K562 (cell line): ENCODE measurements around the gene LAPTM5. TPM values are rescaled to one million over a fixed set of nuclear protein-coding genes. Genes with fewer than 3 reads are reported as not detected.

Experiments used
- BACH1 ChIP-seq: fragments of 200-800 bp; sonication (Bioruptor generic); IDR thresholded peaks from 2 replicates; pipeline ENCODE4 v1.6.1; 2016; ENCODE audit warnings: missing genetic modification characterization, missing compliant biosample characterization
- EP300 ChIP-seq: IDR thresholded peaks from 2 replicates; pipeline ENCODE4 v1.6.1; 2012; ENCODE audit warnings: low read length, improper control_type of control experiment
- ETV6 ChIP-seq, 3 experiments: fragments of 150-350 bp in 1 of 3; sonication (generic) in 1 of 3; formaldehyde crosslinking in 1 of 3; IDR thresholded peaks; 2 replicates each; pipeline versions ENCODE4 v1.6.1 to v1.8.0; 2014 to 2022; ENCODE audit warnings: borderline replicate concordance in 2 of 3, low read depth in 2 of 3, antibody characterized with exemption in 1 of 3, low read length in 1 of 3, mild to moderate bottlenecking in 1 of 3, missing genetic modification reagents in 1 of 3
- HBP1 ChIP-seq: fragments of 450-650 bp; formaldehyde crosslinking; IDR thresholded peaks from 2 replicates; pipeline ENCODE4 v1.4.0; 2022; ENCODE audit warnings: missing genetic modification characterization
- HDAC2 ChIP-seq: fragments of 450-650 bp; IDR thresholded peaks from 2 replicates; pipeline ENCODE4 v1.6.1; 2016; ENCODE audit warnings: mild to moderate bottlenecking
- HMG20B ChIP-seq: fragments of 250-450 bp; sonication (Bioruptor Pico); IDR thresholded peaks from 2 replicates; pipeline ENCODE4 v1.5.0; 2021; ENCODE audit warnings: mild to moderate bottlenecking
- ILF3 ChIP-seq: fragments of 450-650 bp; IDR thresholded peaks from 2 replicates; pipeline ENCODE4 v1.6.1; 2018; ENCODE audit warnings: antibody characterized with exemption, mild to moderate bottlenecking, moderate library complexity, borderline replicate concordance
- POLR3A ChIP-seq: IDR thresholded peaks from 2 replicates; pipeline ENCODE4 v1.6.1; 2011; ENCODE audit warnings: borderline replicate concordance, mild to moderate bottlenecking, moderate library complexity; ENCODE audit not compliant: insufficient read length, insufficient read depth; ENCODE audit errors: extremely low read depth
- SP2 ChIP-seq: IDR thresholded peaks from 2 replicates; pipeline ENCODE4 v1.6.1; 2011; ENCODE audit warnings: mild to moderate bottlenecking, low read depth, low read length, moderate library complexity; ENCODE audit not compliant: poor library complexity, severe bottlenecking; ENCODE audit errors: extremely low read depth
- TAF15 ChIP-seq: fragments of 200-400 bp; formaldehyde crosslinking; IDR thresholded peaks from 2 replicates; pipeline ENCODE4 v1.6.1; 2017; ENCODE audit warnings: mild to moderate bottlenecking, low read depth, low read length, moderate library complexity
- TCFL5 ChIP-seq: fragments of 250-450 bp; sonication (Bioruptor Pico); conservative IDR thresholded peaks from 2 replicates; pipeline ENCODE4 v1.6.1; 2021; ENCODE audit warnings: mild to moderate bottlenecking, moderate library complexity, matching md5 sums
- THAP12 ChIP-seq: fragments of 250-450 bp; sonication (Bioruptor Pico); IDR thresholded peaks from 2 replicates; pipeline ENCODE4 v1.9.0; 2021; ENCODE audit warnings: mild to moderate bottlenecking, inconsistent platforms
- ZNF395 ChIP-seq: fragments of 200-800 bp; sonication (Bioruptor generic); IDR thresholded peaks from 2 replicates; pipeline ENCODE4 v1.6.1; 2017; ENCODE audit warnings: missing genetic modification characterization, missing compliant biosample characterization
- ZNF551 ChIP-seq: fragments of 250-450 bp; sonication (Bioruptor Pico); IDR thresholded peaks from 2 replicates; pipeline ENCODE4 v1.5.0; 2021; ENCODE audit warnings: mild to moderate bottlenecking, moderate library complexity
- ZNF561 ChIP-seq: fragments of 450-650 bp; formaldehyde crosslinking; conservative IDR thresholded peaks from 2 replicates; pipeline ENCODE4 v1.4.0; 2020; ENCODE audit warnings: mild to moderate bottlenecking, moderate library complexity
- ZNF609 ChIP-seq: sonication (generic); formaldehyde crosslinking; IDR thresholded peaks from 2 replicates; pipeline ENCODE4 v1.8.1; 2023; ENCODE audit warnings: missing genetic modification reagents, mild to moderate bottlenecking, borderline replicate concordance
- ZNF77 ChIP-seq: fragments of 250-450 bp; sonication (Bioruptor Pico); IDR thresholded peaks from 2 replicates; pipeline ENCODE4 v1.5.0; 2020
- polyA plus RNA-seq, 8 experiments: library from polyadenylated mRNA; depleted of rRNA in 4 of 8; stranded (reverse) in 5 of 8; unstranded in 3 of 8; fragments of >200 nt; fragmentation: Nextera tagmentation in 2 of 8; fragmentation: Illumina TruSeq in 1 of 8; extraction: Ambion mirVana in 2 of 8; extraction: Trizol in 1 of 8; gene quantifications; 2 replicates each; pipeline versions ENCODE4 v1.2.1 to v1.2.3, GENCODE V29; 2011 to 2014; ENCODE audit warnings: inconsistent platforms in 1 of 8, missing spikeins in 1 of 8
- total RNA-seq, 7 experiments: library from RNA; depleted of rRNA in 6 of 7; stranded (reverse); fragments of >200 nt in 6 of 7; fragmentation: Illumina TruSeq in 2 of 7; extraction: Trizol in 2 of 7; gene quantifications; 2 replicates each; pipeline versions ENCODE4 v1.2.1 to v1.2.3, GENCODE V29; 2011 to 2021; ENCODE audit warnings: low replicate concordance in 1 of 7

Gene LAPTM5
- total and polyA plus RNA-seq, 9 of the 15 experiments (the other 6 are each of a cell fraction or from before 2014, with no cell fraction given) = 2.4 to 47.3 (median 20.3) TPM

GRCh38 chr1:30768159-30768829 is 10.7 kb upstream of the LAPTM5 start (continued):
- TF ChIP-seq ETV6 (IDR thresholded peaks at IDR 0.05; ENCODE audit: borderline replicate concordance in 1 of 2, low read depth in 2 of 2, low read length in 1 of 2) (no peak), ETV6 (CRISPR knock-in tag; IDR thresholded peaks at IDR 0.05; ENCODE audit: borderline replicate concordance) (no peak), POLR3A (no peak), HBP1 (0 out of 2 replicates have a peak, but pooled peaks have one; percentile 31), THAP12 (CRISPR knock-in tag) (no peak), SP2 (no peak), ZNF551 (CRISPR knock-in tag) (no peak), TAF15 (no peak), ZNF561 (CRISPR knock-in tag) (no peak), ZNF77 (no peak), TCFL5 (CRISPR knock-in tag) (peak; percentile 67), ILF3 (no peak), EP300 (no peak), ZNF395 (CRISPR knock-in tag) (no peak), HMG20B (CRISPR knock-in tag) (peak; percentile 36; the same call in 1 of the 2 replicates), HDAC2 (no peak), BACH1 (no peak), ZNF609 (CRISPR knock-in tag) (no peak)
